Measurements from ENCODE around the gene LDB3. TPM values are rescaled to one million over a fixed set of nuclear protein-coding genes. Genes with fewer than 3 reads are reported as not detected.

Gene LDB3
- total RNA-seq, 1 experiment from 2014 or later, result not detected

GRCh38 chr10:86706401-86706841 lies 38.1 kb downstream of the LDB3 start:
- Histone ChIP-seq H3K36me3 (no peaks in the 10 kb centered on the region), H3K27me3 (no peaks in the 10 kb centered on the region), H3K9me3 (no peaks in the 10 kb centered on the region), H3K4me3 (no peak overlapping the region)
- no peak for DNase-seq

- H3K4me3 ChIP-seq, result no peak overlapping the region
- H3K36me3 ChIP-seq, result no peaks in the 10 kb centered on the region
- H3K27me3 ChIP-seq, result no peaks in the 10 kb centered on the region
- no peaks in the 10 kb centered on the region for H3K9me3 ChIP-seq
- DNase-seq, result no peak
These were observed 38.7 kb downstream of the LDB3 start for GRCh38 chr10:86706977-86707376.

- Histone ChIP-seq H3K9me3 (no peaks in the 10 kb centered on the region), H3K4me3 (no peak overlapping the region), H3K27me3 (no peaks in the 10 kb centered on the region), H3K36me3 (no peaks in the 10 kb centered on the region)
- DNase-seq, result no peak
These were observed 39.2 kb downstream of the LDB3 start for GRCh38 chr10:86707505-86707904.

GRCh38 chr10:86708068-86708782 lies 39.9 kb downstream of the LDB3 start:
- Histone ChIP-seq H3K36me3 (no peaks in the 10 kb centered on the region), H3K4me3 (no peak overlapping the region), H3K27me3 (no peaks in the 10 kb centered on the region), H3K9me3 (no peaks in the 10 kb centered on the region)
- no peak for DNase-seq

GRCh38 chr10:86708783-86709380 lies 40.6 kb downstream of the LDB3 start:
- H3K4me3 ChIP-seq, result no peak overlapping the region
- no peaks in the 10 kb centered on the region for H3K9me3 ChIP-seq
- no peak for DNase-seq
- H3K36me3 ChIP-seq, result no peaks in the 10 kb centered on the region
- H3K27me3 ChIP-seq, result no peaks in the 10 kb centered on the region

GRCh38 chr10:86709396-86710185 lies 41.3 kb downstream of the LDB3 start:
- H3K4me3 ChIP-seq, result no peak overlapping the region
- H3K9me3 ChIP-seq, result no peaks in the 10 kb centered on the region
- DNase-seq, result no peak
- H3K27me3 ChIP-seq, result no peaks in the 10 kb centered on the region
- H3K36me3 ChIP-seq, result no peaks in the 10 kb centered on the region

- Histone ChIP-seq H3K27me3 (no peaks in the 10 kb centered on the region), H3K36me3 (no peaks in the 10 kb centered on the region), H3K4me3 (peak overlapping the region; percentile 74), H3K9me3 (no peaks in the 10 kb centered on the region)
- DNase-seq, result peak; percentile 91
These were observed 42.7 kb downstream of the LDB3 start for GRCh38 chr10:86710987-86711512.

- peak overlapping the region; percentile 74 for H3K4me3 ChIP-seq
- H3K36me3 ChIP-seq, result no peaks in the 10 kb centered on the region
- peak; percentile 41 for DNase-seq
- no peaks in the 10 kb centered on the region for H3K27me3 ChIP-seq
- no peaks in the 10 kb centered on the region for H3K9me3 ChIP-seq
These were observed 43.4 kb downstream of the LDB3 start for GRCh38 chr10:86711513-86712316.

- Histone ChIP-seq H3K4me3 (peak overlapping the region; percentile 74), H3K9me3 (no peaks in the 10 kb centered on the region), H3K27me3 (no peaks in the 10 kb centered on the region), H3K36me3 (no peaks in the 10 kb centered on the region)
- DNase-seq, result no peak
These were observed 44.0 kb downstream of the LDB3 start for GRCh38 chr10:86712317-86712707.

GRCh38 chr10:86715156-86715795 lies 47.0 kb downstream of the LDB3 start:
- Histone ChIP-seq H3K9me3 (no peaks in the 10 kb centered on the region), H3K36me3 (no peaks in the 10 kb centered on the region), H3K27me3 (no peaks in the 10 kb centered on the region), H3K4me3 (no peak overlapping the region)
- DNase-seq, result no peak

GRCh38 chr10:86715836-86716235 lies 47.5 kb downstream of the LDB3 start:
- Histone ChIP-seq H3K4me3 (no peak overlapping the region), H3K27me3 (no peaks in the 10 kb centered on the region), H3K36me3 (no peaks in the 10 kb centered on the region), H3K9me3 (no peaks in the 10 kb centered on the region)
- no peak for DNase-seq

- no peaks in the 10 kb centered on the region for H3K9me3 ChIP-seq
- H3K4me3 ChIP-seq, result no peak overlapping the region
- no peaks in the 10 kb centered on the region for H3K27me3 ChIP-seq
- DNase-seq, result no peak
- H3K36me3 ChIP-seq, result no peaks in the 10 kb centered on the region
These were observed 48.2 kb downstream of the LDB3 start for GRCh38 chr10:86716466-86716865.

- Histone ChIP-seq H3K9me3 (no peaks in the 10 kb centered on the region), H3K27me3 (no peaks in the 10 kb centered on the region), H3K4me3 (no peak overlapping the region), H3K36me3 (no peaks in the 10 kb centered on the region)
- DNase-seq, result no peak
These were observed 50.2 kb downstream of the LDB3 start for GRCh38 chr10:86718556-86718955.

GRCh38 chr10:86721232-86721631 lies 52.9 kb downstream of the LDB3 start:
- DNase-seq, result no peak
- Histone ChIP-seq H3K4me3 (no peak overlapping the region), H3K9me3 (no peaks in the 10 kb centered on the region), H3K27me3 (no peaks in the 10 kb centered on the region), H3K36me3 (no peaks in the 10 kb centered on the region)

- DNase-seq, result no peak
- Histone ChIP-seq H3K4me3 (no peak overlapping the region), H3K36me3 (no peaks in the 10 kb centered on the region), H3K27me3 (no peaks in the 10 kb centered on the region; the same call in 1 of the 2 replicates), H3K9me3 (no peaks in the 10 kb centered on the region)
These were observed 54.7 kb downstream of the LDB3 start for GRCh38 chr10:86723009-86723408.

- DNase-seq, result no peak
- no peaks in the 10 kb centered on the region for H3K36me3 ChIP-seq
- no peaks in the 10 kb centered on the region for H3K9me3 ChIP-seq
- no peaks in the 10 kb centered on the region; the same call in 1 of the 2 replicates for H3K27me3 ChIP-seq
- no peak overlapping the region for H3K4me3 ChIP-seq
These were observed 56.1 kb downstream of the LDB3 start for GRCh38 chr10:86724445-86724844.

All from MG63 (cell line).